ENCODE results near the gene NBDY.

DNA sequence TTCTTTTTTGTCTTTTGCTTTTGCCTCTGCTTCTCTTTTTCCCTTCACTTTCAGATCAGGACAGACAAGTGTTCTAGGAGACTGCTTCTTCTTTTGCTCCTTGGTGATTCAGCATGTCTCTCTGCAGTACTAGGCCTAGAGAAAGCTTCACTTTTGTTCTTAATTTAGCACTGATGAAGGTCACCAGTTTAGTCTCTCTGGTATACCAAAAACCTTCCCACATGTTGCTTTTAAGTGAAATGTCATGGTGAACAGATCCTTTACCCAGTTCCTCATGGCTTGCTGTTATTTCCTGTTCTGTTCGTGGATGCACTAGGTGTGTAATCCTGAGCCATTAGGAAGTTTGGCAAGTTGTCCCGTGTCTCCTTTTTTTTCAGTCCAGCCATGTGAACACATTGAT, 53.3 kb downstream of the NBDY start:
- TF ChIP-seq, protein P1, sequence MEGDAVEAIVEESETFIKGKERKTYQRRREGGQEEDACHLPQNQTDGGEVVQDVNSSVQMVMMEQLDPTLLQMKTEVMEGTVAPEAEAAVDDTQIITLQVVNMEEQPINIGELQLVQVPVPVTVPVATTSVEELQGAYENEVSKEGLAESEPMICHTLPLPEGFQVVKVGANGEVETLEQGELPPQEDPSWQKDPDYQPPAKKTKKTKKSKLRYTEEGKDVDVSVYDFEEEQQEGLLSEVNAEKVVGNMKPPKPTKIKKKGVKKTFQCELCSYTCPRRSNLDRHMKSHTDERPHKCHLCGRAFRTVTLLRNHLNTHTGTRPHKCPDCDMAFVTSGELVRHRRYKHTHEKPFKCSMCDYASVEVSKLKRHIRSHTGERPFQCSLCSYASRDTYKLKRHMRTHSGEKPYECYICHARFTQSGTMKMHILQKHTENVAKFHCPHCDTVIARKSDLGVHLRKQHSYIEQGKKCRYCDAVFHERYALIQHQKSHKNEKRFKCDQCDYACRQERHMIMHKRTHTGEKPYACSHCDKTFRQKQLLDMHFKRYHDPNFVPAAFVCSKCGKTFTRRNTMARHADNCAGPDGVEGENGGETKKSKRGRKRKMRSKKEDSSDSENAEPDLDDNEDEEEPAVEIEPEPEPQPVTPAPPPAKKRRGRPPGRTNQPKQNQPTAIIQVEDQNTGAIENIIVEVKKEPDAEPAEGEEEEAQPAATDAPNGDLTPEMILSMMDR (conservative IDR thresholded peaks at IDR 0.05; ENCODE audit: low read depth, low read length) = no peak
- TF ChIP-seq SMC3 (IDR thresholded peaks at IDR 0.05; ENCODE audit: low read depth, low read length) = no peak

Measured in IMR-90 (cell line).